HepG2 (cell line): ENCODE data around the gene WDR20. TPM values are rescaled to one million over a fixed set of nuclear protein-coding genes. Genes with fewer than 3 reads are reported as not detected.

ENCODE experiments used
- AHR ChIP-seq: IDR thresholded peaks from 2 replicates; pipeline ENCODE4 v1.6.1; 2018; ENCODE audit warnings: missing genetic modification reagents, missing compliant biosample characterization
- BRD4 ChIP-seq: sonication (generic); formaldehyde crosslinking; IDR thresholded peaks from 2 replicates; pipeline ENCODE4 v1.4.0; 2020; ENCODE audit warnings: missing genetic modification reagents
- CHD2 ChIP-seq: IDR thresholded peaks from 2 replicates; pipeline ENCODE4 v1.6.1; 2011; ENCODE audit warnings: low read depth, low read length, improper control_type of control experiment
- NONO ChIP-seq, 2 experiments: fragments of 450-650 bp in 1 of 2; sonication (generic) in 1 of 2; formaldehyde crosslinking in 1 of 2; IDR thresholded peaks in 1 of 2; conservative IDR thresholded peaks in 1 of 2; 2 replicates each; pipeline versions ENCODE4 v1.6.1 to v1.8.0; 2017 to 2022; ENCODE audit warnings: mild to moderate bottlenecking in 1 of 2, missing genetic modification reagents in 1 of 2, moderate library complexity in 1 of 2
- PCBP1 ChIP-seq: fragments of 200-400 bp; formaldehyde crosslinking; IDR thresholded peaks from 2 replicates; pipeline ENCODE4 v1.6.1; 2017; ENCODE audit warnings: mild to moderate bottlenecking, low read depth, low read length, borderline replicate concordance
- TBL1XR1 ChIP-seq: fragments of 150-350 bp; IDR thresholded peaks from 2 replicates; pipeline ENCODE4 v1.6.1; 2014; ENCODE audit warnings: borderline replicate concordance, low read length; ENCODE audit not compliant: partially characterized antibody
- ZBED4 ChIP-seq: sonication (generic); formaldehyde crosslinking; IDR thresholded peaks from 2 replicates; pipeline ENCODE4 v1.4.0; 2020; ENCODE audit warnings: missing genetic modification reagents, borderline replicate concordance
- ZBTB21 ChIP-seq: sonication (generic); formaldehyde crosslinking; IDR thresholded peaks from 2 replicates; pipeline ENCODE4 v1.4.0; 2020; ENCODE audit warnings: missing genetic modification reagents
- ZBTB46 ChIP-seq: sonication (generic); formaldehyde crosslinking; IDR thresholded peaks from 2 replicates; pipeline ENCODE4 v1.4.0; 2020; ENCODE audit warnings: mild to moderate bottlenecking, missing genetic modification reagents, borderline replicate concordance
- ZNF101 ChIP-seq: sonication (generic); formaldehyde crosslinking; IDR thresholded peaks from 2 replicates; pipeline ENCODE4 v1.4.0; 2020; ENCODE audit warnings: mild to moderate bottlenecking, low read depth, missing genetic modification reagents, borderline replicate concordance
- ZNF142 ChIP-seq: sonication (generic); formaldehyde crosslinking; IDR thresholded peaks from 2 replicates; pipeline ENCODE4 v1.4.0; 2020; ENCODE audit warnings: missing genetic modification reagents
- ZNF281 ChIP-seq: sonication (generic); formaldehyde crosslinking; IDR thresholded peaks from 2 replicates; pipeline ENCODE4 v1.4.0; 2020; ENCODE audit warnings: missing genetic modification reagents, borderline replicate concordance
- ZNF317 ChIP-seq: sonication (generic); formaldehyde crosslinking; IDR thresholded peaks from 2 replicates; pipeline ENCODE4 v1.5.0; 2020; ENCODE audit warnings: mild to moderate bottlenecking, missing genetic modification reagents
- polyA plus RNA-seq, 8 experiments: library from polyadenylated mRNA; depleted of rRNA in 3 of 8; stranded (reverse) in 7 of 8; unstranded in 1 of 8; fragments of >200 nt; fragmentation: Illumina TruSeq in 4 of 8; extraction: Trizol in 4 of 8; gene quantifications; 2 replicates each; pipeline versions ENCODE4 v1.2.1 to v1.2.3, GENCODE V29; 2011 to 2016; ENCODE audit warnings: low read depth in 4 of 8, missing spikeins in 1 of 8, mixed read lengths in 1 of 8; ENCODE audit not compliant: insufficient read depth in 1 of 8
- total RNA-seq, 5 experiments: library from RNA; depleted of rRNA; stranded (reverse); fragments of >200 nt; fragmentation: Illumina TruSeq; extraction: Trizol; gene quantifications; 2 replicates each; pipeline ENCODE4 v1.2.3, GENCODE V29; 2016; ENCODE audit warnings: low read depth in 1 of 5

Gene WDR20
- total and polyA plus RNA-seq, 2 of the 13 experiments (the other 11 are each of a cell fraction or from before 2014, with no cell fraction given): 10.4 to 23.2 TPM

GRCh38 chr14:102140027-102140749 is 491 bp downstream of the WDR20 start (continued):
- TF ChIP-seq ZNF281: no peak
- TF ChIP-seq TBL1XR1: no peak
- TF ChIP-seq ZNF101 (CRISPR knock-in tag): no peak
- 0 out of 2 replicates have a peak, but pooled peaks have one; percentile 30 for TF ChIP-seq ZNF317 (CRISPR knock-in tag)
- TF ChIP-seq ZBED4 (CRISPR knock-in tag): no peak; the same call in 1 of the 2 replicates
- TF ChIP-seq ZNF142 (CRISPR knock-in tag): no peak
- TF ChIP-seq CHD2: no peak
- 0 out of 2 replicates have a peak, but pooled peaks have one; percentile 61 for TF ChIP-seq BRD4
- no peak for TF ChIP-seq AHR (CRISPR knock-in tag)
- no peak for TF ChIP-seq PCBP1
- TF ChIP-seq ZBTB46 (CRISPR knock-in tag): no peak
- TF ChIP-seq ZBTB21: no peak
- no peak for TF ChIP-seq NONO (IDR thresholded peaks at IDR 0.05)
- TF ChIP-seq NONO (CRISPR knock-in tag; conservative IDR thresholded peaks at IDR 0.05): peak; percentile 16; the same call in 1 of the 2 replicates
